SU-DHL-6 (cell line): ENCODE results near the gene STAT5A.
"Not testable (repeated sequence)": the region's sequence is repeated elsewhere in the genome, so short reads cannot be mapped to it uniquely, and the experiment has no call there.

Source experiments
- H2AFZ ChIP-seq: fragments of 200-600 bp; sonication (generic); 2 replicates; pipeline ENCODE4 v1.6.1; 2014; ENCODE audit warnings: low read depth, mild to moderate bottlenecking, moderate library complexity, mixed read lengths, antibody characterized with exemption, low read length; ENCODE audit not compliant: severe bottlenecking
- H3F3A ChIP-seq: fragments of 200-600 bp; shearing (Covaris generic); 2 replicates; pipeline ENCODE4 v1.6.0; 2016; ENCODE audit warnings: antibody characterized with exemption, mild to moderate bottlenecking; ENCODE audit not compliant: insufficient read depth
- H3K27ac ChIP-seq: fragments of 200-600 bp; sonication (generic); 2 replicates; pipeline ENCODE4 v1.5.1; 2016; ENCODE audit warnings: low read depth, mild to moderate bottlenecking, low read length, moderate library complexity, mixed read lengths
- H3K27me3 ChIP-seq: fragments of 200-600 bp; sonication (generic), shearing (Covaris generic); 2 replicates; pipeline ENCODE4 v1.6.0; 2014; ENCODE audit warnings: mild to moderate bottlenecking, low read length
- H3K36me3 ChIP-seq: fragments of 200-600 bp; sonication (generic); 2 replicates; pipeline ENCODE4 v1.6.1; 2014; ENCODE audit warnings: mild to moderate bottlenecking, low read length, mixed read lengths
- H3K4me2 ChIP-seq: fragments of 300-600, 200-600 bp; shearing (Covaris generic), sonication (generic); 2 replicates; pipeline ENCODE4 v1.6.0; 2014; ENCODE audit warnings: low read length, low read depth, mild to moderate bottlenecking; ENCODE audit not compliant: poor library complexity, severe bottlenecking
- H3K4me3 ChIP-seq: fragments of 200-600 bp; sonication (generic); 2 replicates; pipeline ENCODE4 v1.5.1; 2014; ENCODE audit warnings: antibody characterized with exemption, low read length, mild to moderate bottlenecking, mixed read lengths; ENCODE audit not compliant: insufficient read depth, poor library complexity, severe bottlenecking
- H3K79me2 ChIP-seq: fragments of 200-600 bp; sonication (generic); 2 replicates; pipeline ENCODE4 v1.6.1; 2014; ENCODE audit warnings: mild to moderate bottlenecking, low read length, moderate library complexity; ENCODE audit not compliant: insufficient read depth
- H3K9ac ChIP-seq: fragments of 200-600 bp; sonication (generic); 2 replicates; pipeline ENCODE4 v1.7.0; 2014; ENCODE audit warnings: mild to moderate bottlenecking, low read length
- H3K9me2 ChIP-seq: fragments of 200-600 bp; sonication (generic); replicated peaks from 2 replicates; pipeline ENCODE4 v1.6.1; 2014; ENCODE audit warnings: low read length; ENCODE audit not compliant: insufficient read depth
- H3K9me3 ChIP-seq: fragments of 200-600 bp; sonication (generic); 2 replicates; pipeline ENCODE4 v1.6.1; 2014; ENCODE audit warnings: low read length, mixed read lengths; ENCODE audit not compliant: insufficient read depth
- H4K20me1 ChIP-seq: fragments of 200-600 bp; sonication (generic); 2 replicates; pipeline ENCODE4 v1.6.1; 2014; ENCODE audit warnings: low read depth, mild to moderate bottlenecking, antibody characterized with exemption, low read length, moderate library complexity, mixed read lengths
- CTCF ChIP-seq: fragments of 200-600 bp; sonication (generic); IDR thresholded peaks from one replicate; pipeline ENCODE4 v1.5.1; 2017; ENCODE audit warnings: antibody characterized with exemption, mild to moderate bottlenecking, low read length, moderate library complexity; ENCODE audit not compliant: insufficient read depth, poor library complexity, severe bottlenecking
- EZH2phosphoT487 ChIP-seq: fragments of 200-600 bp; sonication (generic), shearing (Covaris generic); conservative IDR thresholded peaks from 2 replicates; pipeline ENCODE4 v1.6.1; 2018; ENCODE audit warnings: mild to moderate bottlenecking, antibody characterized with exemption, low read length, moderate library complexity, mixed read lengths

The STAT5A gene

GRCh38 chr17:42241871-42242270 lies 46.4 kb upstream of the STAT5A start:
- TF ChIP-seq CTCF (no peak), EZH2phosphoT487 (no peak)
- Histone ChIP-seq H3F3A (no peaks in the 10 kb centered on the region), H3K9ac (no peak overlapping the region), H3K79me2 (no peaks in the 10 kb centered on the region), H4K20me1 (no peaks in the 10 kb centered on the region), H3K4me2 (no peak overlapping the region), H2AFZ (no peak overlapping the region), H3K4me3 (no peak overlapping the region), H3K9me2 (no peaks in the 10 kb centered on the region), H3K9me3 (no peaks in the 10 kb centered on the region), H3K27me3 (no peaks in the 10 kb centered on the region), H3K36me3 (no peaks in the 10 kb centered on the region), H3K27ac (no peak overlapping the region)

- no peak overlapping the region for H3K27ac ChIP-seq
- no peaks in the 10 kb centered on the region for H3F3A ChIP-seq
- H3K4me2 ChIP-seq: no peak overlapping the region
- H3K79me2 ChIP-seq: no peaks in the 10 kb centered on the region
- no peak overlapping the region for H2AFZ ChIP-seq
- H4K20me1 ChIP-seq: no peaks in the 10 kb centered on the region
- H3K36me3 ChIP-seq: no peaks in the 10 kb centered on the region
- no peak overlapping the region for H3K9ac ChIP-seq
- no peaks in the 10 kb centered on the region for H3K9me3 ChIP-seq
- no peak overlapping the region for H3K4me3 ChIP-seq
- no peaks in the 10 kb centered on the region for H3K27me3 ChIP-seq
- H3K9me2 ChIP-seq: no peaks in the 10 kb centered on the region
- no peak for TF ChIP-seq CTCF
- TF ChIP-seq EZH2phosphoT487: no peak
Observed at GRCh38 chr17:42243493-42243982, 44.8 kb upstream of the STAT5A start.

- H3K27me3 ChIP-seq, H3K27ac ChIP-seq, H3F3A ChIP-seq, H3K9me2 ChIP-seq, H3K36me3 ChIP-seq, H2AFZ ChIP-seq, H3K9ac ChIP-seq, H4K20me1 ChIP-seq, H3K4me2 ChIP-seq, H3K9me3 ChIP-seq, H3K4me3 ChIP-seq, H3K79me2 ChIP-seq: not testable (repeated sequence)
Observed at GRCh38 chr17:42244116-42244515, 44.2 kb upstream of the STAT5A start.

GRCh38 chr17:42245183-42245582 lies 43.1 kb upstream of the STAT5A start:
- not testable (repeated sequence) for H3F3A ChIP-seq, H3K27me3 ChIP-seq, H2AFZ ChIP-seq, H3K79me2 ChIP-seq, H3K9ac ChIP-seq, H3K4me3 ChIP-seq, H3K9me3 ChIP-seq, H3K4me2 ChIP-seq, H3K9me2 ChIP-seq, H3K27ac ChIP-seq, H3K36me3 ChIP-seq, H4K20me1 ChIP-seq
